Measurements from ENCODE around the gene PLXNC1. TPM values are rescaled to one million over a fixed set of nuclear protein-coding genes. Genes with fewer than 3 reads are reported as not detected.
A peak's percentile ranks its signal among the peaks of the same experiment; 100 is the strongest.

The PLXNC1 gene
- total RNA-seq, 5 donors from 2014 or later (not counting 1 experiment from before 2014, with no cell fraction given) = 12.9 to 23.9 (median 19.2) TPM

DNA sequence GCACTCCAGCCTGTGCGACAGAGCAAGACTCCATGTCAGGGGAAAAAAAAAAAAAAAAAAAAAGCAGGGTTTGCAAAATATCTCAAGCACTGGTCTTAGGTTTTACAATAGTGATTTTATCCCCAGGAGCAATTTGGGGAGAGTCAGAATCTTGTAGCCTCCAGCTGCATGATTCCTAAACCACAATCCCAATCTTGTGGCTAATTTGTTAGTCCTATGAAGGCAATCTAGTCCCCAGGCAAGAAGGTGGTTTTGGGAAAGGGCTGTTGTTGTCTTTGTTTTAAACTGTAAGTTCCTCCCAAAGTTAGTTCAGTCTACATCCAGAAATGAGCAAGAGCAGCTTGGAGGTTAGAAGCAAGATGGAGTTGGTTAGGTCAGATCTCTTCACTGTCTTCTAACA is 135.7 kb downstream of the PLXNC1 start:
- no peaks in the 10 kb centered on the region for H3K9me3 Mint-ChIP-seq
- Histone ChIP-seq H3K36me3 (ENCODE audit: control insufficient read depth in 2 of 2, extremely low read depth in 1 of 2, insufficient read depth in 1 of 2, low read length in 1 of 2) (peaks cover 0 to 26% of the 10 kb centered on the region in 2 donors), H3K4me3 (ENCODE audit: control insufficient read depth in 1 of 2, extremely low read depth in 1 of 2, low read length in 1 of 2) (no peak overlapping the region), H3K4me1 (ENCODE audit: control insufficient read depth in 1 of 2, extremely low read depth in 1 of 2, insufficient read depth in 2 of 2, low read length in 2 of 2) (peaks cover 8 to 23% of the 10 kb centered on the region in 2 experiments), H3K27me3 (replicated peaks in 1 of 2; ENCODE audit: control insufficient read depth in 2 of 2, extremely low read depth in 1 of 2, insufficient read depth in 2 of 2, low read length in 1 of 2) (no peaks in the 10 kb centered on the region), H3K27ac (ENCODE audit: low read length) (no peak overlapping the region), H3K9me3 (no peaks in the 10 kb centered on the region)
- peak overlapping the region; percentile 55 to 95 for H3K27ac Mint-ChIP-seq
- 100% methylated on average over 1 of the region's 1 CpG for WGBS (ENCODE audit: insufficient coverage)
- no peaks in the 10 kb centered on the region for H3K27me3 Mint-ChIP-seq
- ChIA-PET POLR2A (no interaction called here), CTCF (interaction anchor here in 1 of 2 donors (0.7 kb wide), 1 partner anchor 11 kb away, joined by 4 read pairs; no protein-coding TSS in a partner anchor)
- peaks cover 54% of the 10 kb centered on the region for H3K36me3 Mint-ChIP-seq
- H3K4me3 Mint-ChIP-seq = no peak overlapping the region
- ATAC-seq (replicated peaks in 1 of 4) = no peak
- no peak for DNase-seq
- peaks cover 22 to 36% (median 26%) of the 10 kb centered on the region in 3 donors for H3K4me1 Mint-ChIP-seq

DNA sequence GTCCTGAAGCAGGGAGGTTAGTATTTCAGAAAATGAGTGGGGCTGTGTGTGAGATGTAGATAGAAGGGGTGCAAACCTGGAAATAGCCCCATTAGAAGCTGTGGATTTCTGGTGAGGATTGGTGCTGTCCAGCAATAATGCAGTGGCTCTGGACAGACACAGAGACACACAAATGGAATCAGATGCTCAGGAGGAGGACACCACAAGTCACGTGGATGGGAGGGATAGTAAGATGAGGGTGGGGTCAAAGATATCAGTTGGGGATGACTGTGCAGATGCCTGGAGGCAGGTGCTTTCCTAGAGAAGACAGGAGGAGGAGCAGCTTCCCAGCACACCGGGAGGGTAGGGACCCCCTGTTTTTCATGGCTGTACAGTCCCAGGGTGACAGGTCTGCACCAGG is 136.5 kb downstream of the PLXNC1 start:
- Histone ChIP-seq H3K4me3 (ENCODE audit: control insufficient read depth in 1 of 2, extremely low read depth in 1 of 2, low read length in 1 of 2) (no peak overlapping the region), H3K27ac (ENCODE audit: low read length) (no peak overlapping the region), H3K4me1 (ENCODE audit: control insufficient read depth in 1 of 2, extremely low read depth in 1 of 2, insufficient read depth in 2 of 2, low read length in 2 of 2) (peaks cover 8 to 23% of the 10 kb centered on the region in 2 experiments), H3K27me3 (replicated peaks in 1 of 2; ENCODE audit: control insufficient read depth in 2 of 2, extremely low read depth in 1 of 2, insufficient read depth in 2 of 2, low read length in 1 of 2) (no peaks in the 10 kb centered on the region), H3K9me3 (no peaks in the 10 kb centered on the region), H3K36me3 (ENCODE audit: control insufficient read depth in 2 of 2, extremely low read depth in 1 of 2, insufficient read depth in 1 of 2, low read length in 1 of 2) (peaks cover 0 to 25% of the 10 kb centered on the region in 2 donors)
- CTCF ChIA-PET = interaction anchor here in 1 of 2 donors (0.7 kb wide), 1 partner anchor 182 kb away, joined by 3 read pairs; no protein-coding TSS in a partner anchor
- Mint-ChIP-seq H3K27ac (peak overlapping the region in 1 of 2 donors; percentile 28), H3K36me3 (peaks cover 59% of the 10 kb centered on the region), H3K27me3 (no peaks in the 10 kb centered on the region), H3K9me3 (no peaks in the 10 kb centered on the region), H3K4me1 (peaks cover 22 to 35% (median 26%) of the 10 kb centered on the region in 3 donors), H3K4me3 (no peak overlapping the region)
- DNase-seq (no peak), ATAC-seq (replicated peaks in 1 of 4) (no peak)
- 91% methylated on average over 1 of the region's 2 CpGs for WGBS (ENCODE audit: insufficient coverage)
- POLR2A ChIA-PET = interaction anchor here in 1 of 2 donors (0.5 kb wide), 1 partner anchor 911 kb away, joined by 5 read pairs; no protein-coding TSS in a partner anchor

GRCh38 chr12:94285943-94286582 is 137.7 kb downstream of the PLXNC1 start:
- no peak for DNase-seq
- no peaks in the 10 kb centered on the region for H3K27me3 Mint-ChIP-seq
- Histone ChIP-seq H3K4me3 (ENCODE audit: control insufficient read depth in 1 of 2, extremely low read depth in 1 of 2, low read length in 1 of 2) (no peak overlapping the region), H3K27ac (ENCODE audit: low read length) (no peak overlapping the region), H3K36me3 (ENCODE audit: control insufficient read depth in 2 of 2, extremely low read depth in 1 of 2, insufficient read depth in 1 of 2, low read length in 1 of 2) (peaks cover 0 to 18% of the 10 kb centered on the region in 2 donors), H3K4me1 (ENCODE audit: control insufficient read depth in 1 of 2, extremely low read depth in 1 of 2, insufficient read depth in 2 of 2, low read length in 2 of 2) (peaks cover 8 to 23% of the 10 kb centered on the region in 2 experiments), H3K27me3 (replicated peaks in 1 of 2; ENCODE audit: control insufficient read depth in 2 of 2, extremely low read depth in 1 of 2, insufficient read depth in 2 of 2, low read length in 1 of 2) (no peaks in the 10 kb centered on the region), H3K9me3 (no peaks in the 10 kb centered on the region)
- ChIA-PET CTCF (no interaction called here), POLR2A (no interaction called here)
- H3K4me1 Mint-ChIP-seq = peaks cover 22 to 33% (median 26%) of the 10 kb centered on the region in 3 donors
- no peak overlapping the region for H3K27ac Mint-ChIP-seq
- ATAC-seq (replicated peaks in 1 of 4) = no peak
- no peaks in the 10 kb centered on the region for H3K9me3 Mint-ChIP-seq
- H3K4me3 Mint-ChIP-seq = no peak overlapping the region
- H3K36me3 Mint-ChIP-seq = peaks cover 61% of the 10 kb centered on the region
- WGBS (ENCODE audit: insufficient coverage) = 100% methylated on average over 5 of the region's 8 CpGs

- DNase-seq (no peak), ATAC-seq (replicated peaks in 1 of 4) (no peak)
- 100% methylated on average over 1 of the region's 4 CpGs for WGBS (ENCODE audit: insufficient coverage)
- Histone ChIP-seq H3K4me3 (ENCODE audit: control insufficient read depth in 1 of 2, extremely low read depth in 1 of 2, low read length in 1 of 2) (no peak overlapping the region), H3K27ac (ENCODE audit: low read length) (no peak overlapping the region), H3K9me3 (no peaks in the 10 kb centered on the region), H3K27me3 (replicated peaks in 1 of 2; ENCODE audit: control insufficient read depth in 2 of 2, extremely low read depth in 1 of 2, insufficient read depth in 2 of 2, low read length in 1 of 2) (no peaks in the 10 kb centered on the region), H3K36me3 (ENCODE audit: control insufficient read depth in 2 of 2, extremely low read depth in 1 of 2, insufficient read depth in 1 of 2, low read length in 1 of 2) (peaks cover 0 to 18% of the 10 kb centered on the region in 2 donors), H3K4me1 (ENCODE audit: control insufficient read depth in 1 of 2, extremely low read depth in 1 of 2, insufficient read depth in 2 of 2, low read length in 2 of 2) (peaks cover 8 to 23% of the 10 kb centered on the region in 2 experiments)
- ChIA-PET POLR2A (no interaction called here), CTCF (no interaction called here)
- Mint-ChIP-seq H3K4me1 (peaks cover 19 to 30% (median 24%) of the 10 kb centered on the region in 3 donors), H3K36me3 (peaks cover 66% of the 10 kb centered on the region), H3K9me3 (no peaks in the 10 kb centered on the region), H3K27ac (no peak overlapping the region), H3K4me3 (no peak overlapping the region), H3K27me3 (no peaks in the 10 kb centered on the region)
These were observed 138.3 kb downstream of the PLXNC1 start for GRCh38 chr12:94286583-94287244.

DNA sequence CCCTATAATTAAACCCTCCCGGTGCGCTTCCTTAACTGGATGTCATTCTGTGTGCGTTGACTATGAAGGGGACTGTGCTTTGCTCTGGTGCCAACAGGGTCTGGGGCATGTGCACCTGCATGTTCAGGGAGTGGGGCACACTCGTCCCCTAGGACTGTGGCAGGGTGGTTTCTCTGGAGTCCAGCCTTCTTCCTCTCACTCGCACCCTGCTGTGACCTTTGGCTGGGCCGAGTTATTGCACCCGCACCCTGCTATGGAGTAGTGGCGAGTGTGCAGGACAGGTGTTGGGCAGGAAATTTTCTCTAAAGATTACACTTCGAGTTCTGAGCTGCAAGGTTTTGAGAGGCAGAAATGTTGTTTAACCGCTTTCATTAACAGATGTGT is 138.9 kb downstream of the PLXNC1 start:
- H3K36me3 ChIP-seq (ENCODE audit: control insufficient read depth in 2 of 2, extremely low read depth in 1 of 2, insufficient read depth in 1 of 2, low read length in 1 of 2) = peaks cover 0 to 18% of the 10 kb centered on the region in 2 donors
- Mint-ChIP-seq H3K4me1 (peaks cover 14 to 25% (median 18%) of the 10 kb centered on the region in 3 donors), H3K4me3 (no peak overlapping the region), H3K27me3 (no peaks in the 10 kb centered on the region), H3K9me3 (no peaks in the 10 kb centered on the region), H3K27ac (no peak overlapping the region), H3K36me3 (peaks cover 64% of the 10 kb centered on the region)
- no peak overlapping the region for H3K27ac ChIP-seq (ENCODE audit: low read length)
- peaks cover 6 to 19% of the 10 kb centered on the region in 2 experiments for H3K4me1 ChIP-seq (ENCODE audit: control insufficient read depth in 1 of 2, extremely low read depth in 1 of 2, insufficient read depth in 2 of 2, low read length in 2 of 2)
- H3K4me3 ChIP-seq (ENCODE audit: control insufficient read depth in 1 of 2, extremely low read depth in 1 of 2, low read length in 1 of 2) = no peak overlapping the region
- no peak for ATAC-seq (replicated peaks in 1 of 4)
- WGBS (ENCODE audit: insufficient coverage) = 98% methylated on average over 4 of the region's 10 CpGs
- ChIA-PET POLR2A (interaction anchor here in 1 of 2 donors (0.6 kb wide), 1 partner anchor 1589 kb away, joined by 3 read pairs; no protein-coding TSS in a partner anchor), CTCF (no interaction called here)
- DNase-seq = no peak
- H3K27me3 ChIP-seq (replicated peaks in 1 of 2; ENCODE audit: control insufficient read depth in 2 of 2, extremely low read depth in 1 of 2, insufficient read depth in 2 of 2, low read length in 1 of 2) = no peaks in the 10 kb centered on the region
- no peaks in the 10 kb centered on the region for H3K9me3 ChIP-seq

GRCh38 chr12:94289461-94290312 is 141.3 kb downstream of the PLXNC1 start:
- Mint-ChIP-seq H3K4me3 (no peak overlapping the region), H3K4me1 (peaks cover 0 to 4% (median 0%) of the 10 kb centered on the region in 3 donors), H3K27me3 (no peaks in the 10 kb centered on the region), H3K27ac (no peak overlapping the region), H3K36me3 (peaks cover 62% of the 10 kb centered on the region), H3K9me3 (no peaks in the 10 kb centered on the region)
- Histone ChIP-seq H3K27me3 (replicated peaks in 1 of 2; ENCODE audit: control insufficient read depth in 2 of 2, extremely low read depth in 1 of 2, insufficient read depth in 2 of 2, low read length in 1 of 2) (no peaks in the 10 kb centered on the region), H3K4me1 (ENCODE audit: control insufficient read depth in 1 of 2, extremely low read depth in 1 of 2, insufficient read depth in 2 of 2, low read length in 2 of 2) (no peaks in the 10 kb centered on the region), H3K36me3 (ENCODE audit: control insufficient read depth in 2 of 2, extremely low read depth in 1 of 2, insufficient read depth in 1 of 2, low read length in 1 of 2) (peaks cover 0 to 22% of the 10 kb centered on the region in 2 donors), H3K9me3 (no peaks in the 10 kb centered on the region), H3K4me3 (ENCODE audit: control insufficient read depth in 1 of 2, extremely low read depth in 1 of 2, low read length in 1 of 2) (no peak overlapping the region), H3K27ac (ENCODE audit: low read length) (no peak overlapping the region)
- no peak for ATAC-seq (replicated peaks in 1 of 4)
- no peak for DNase-seq
- ChIA-PET POLR2A (interaction anchor here in 1 of 2 donors (0.5 to 0.6 kb wide), 2 partner anchors 510 to 903 kb away, joined by 3 to 4 read pairs; no protein-coding TSS in a partner anchor), CTCF (no interaction called here)
- 96% methylated on average over 7 of the region's 13 CpGs for WGBS (ENCODE audit: insufficient coverage)
